SK-N-DZ (cell line): Measurements from ENCODE around the gene RSRC1. TPM values are rescaled to one million over a fixed set of nuclear protein-coding genes. Genes with fewer than 3 reads are reported as not detected.
"Not testable (repeated sequence)": the region's sequence is repeated elsewhere in the genome, so short reads cannot be mapped to it uniquely, and the experiment has no call there.

Source experiments
- DNase-seq: peaks from one replicate; pipeline ENCODE4 v3.0.0-alpha.2; 2015; ENCODE audit warnings: low spot score
- polyA plus RNA-seq, 2 experiments: library from polyadenylated mRNA; depleted of rRNA; stranded (reverse); fragments of >200 nt; gene quantifications; 2 replicates each; pipeline ENCODE4 v1.2.3, GENCODE V29; 2014

RSRC1 gene
- polyA plus RNA-seq (2014; cell fraction: cytosol; rRNA removed): 40.5 and 45.4 TPM in 2 replicates
- 13.8 and 26.2 TPM in 2 replicates for polyA plus RNA-seq (2014; cell fraction: nucleus; rRNA removed)

GRCh38 chr3:158109804-158110657, at the start of gene RSRC1:
Gene RSRC1, plus strand, starts transcription at chr3:158110089. Its CDS starts 12,016 bp downstream, at chr3:158122105.
- DNase-seq: peak; percentile 93

DNA sequence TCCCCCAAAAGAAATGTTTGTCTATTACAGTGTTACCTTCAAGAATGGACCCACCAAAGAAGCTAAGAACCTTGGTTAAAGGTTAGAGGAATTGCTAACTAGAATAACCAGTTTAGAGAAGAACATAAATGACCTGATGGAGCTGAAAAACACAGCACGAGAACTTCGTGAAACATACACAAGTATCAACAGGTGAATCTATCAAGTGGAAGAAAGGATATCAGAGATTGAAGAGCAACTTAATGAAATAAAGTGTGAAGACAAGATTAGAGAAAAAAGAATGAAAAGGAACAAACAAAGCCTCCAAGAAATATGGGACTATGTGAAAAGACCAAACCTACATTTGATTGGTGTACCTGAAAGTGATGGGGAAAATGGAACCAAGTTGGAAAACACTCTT, 44.3 kb upstream of the RSRC1 start:
- DNase-seq: not testable (repeated sequence)

DNA sequence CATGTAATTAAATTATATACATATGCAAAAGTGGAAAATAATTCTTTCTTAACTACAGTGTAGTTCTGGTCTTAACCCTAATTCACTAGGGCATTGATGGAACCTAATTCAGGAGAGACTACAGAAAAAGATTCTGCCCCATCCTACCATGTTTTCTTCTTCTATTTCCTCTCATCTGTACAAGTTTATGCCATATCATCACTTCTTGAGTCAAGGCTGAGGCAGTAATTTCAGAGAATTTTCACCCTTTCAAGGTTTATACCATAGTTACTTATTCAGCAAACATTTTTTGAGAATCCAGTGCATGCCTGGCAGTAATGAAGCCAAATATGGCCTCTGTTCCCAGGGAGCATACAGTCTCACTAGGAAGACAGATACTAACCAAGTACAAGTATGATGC, 37.1 kb upstream of the RSRC1 start:
- DNase-seq: no peak

DNA sequence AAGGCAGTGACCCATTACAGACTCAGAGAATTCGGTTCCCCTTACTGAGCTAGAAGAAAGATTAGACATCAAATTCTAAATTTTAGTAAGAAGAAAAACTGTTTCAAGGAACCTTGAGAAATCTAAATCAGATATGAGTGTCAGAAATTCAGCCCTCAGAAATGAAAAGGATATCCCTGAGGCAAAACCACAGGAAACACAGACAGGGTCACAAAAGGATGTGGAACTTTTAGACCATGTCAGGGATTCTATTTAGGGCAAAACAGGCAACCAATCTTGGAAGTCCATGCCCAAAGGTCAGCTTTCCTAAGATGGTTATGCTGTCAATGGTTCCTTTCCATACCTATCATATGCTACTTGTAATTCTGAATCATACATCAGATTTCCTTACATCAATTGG, 35.3 kb upstream of the RSRC1 start:
- no peak for DNase-seq

DNA sequence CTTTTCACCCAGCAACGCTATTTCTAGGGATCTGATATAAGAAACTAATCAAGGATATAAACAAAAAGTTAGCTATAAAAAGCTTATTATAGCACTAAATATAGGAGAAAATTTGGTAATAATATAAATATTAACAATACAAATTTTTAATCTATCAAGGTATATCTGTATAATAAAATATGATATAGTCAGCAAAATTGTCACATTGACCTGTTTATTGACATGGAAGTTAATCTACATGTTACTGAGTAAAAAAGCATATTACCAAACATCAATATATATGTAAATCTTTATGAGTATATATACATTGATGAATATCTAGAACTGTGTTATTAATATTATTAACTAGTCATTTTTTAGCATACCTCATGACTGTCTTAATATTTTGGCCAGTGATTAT, 30.3 kb upstream of the RSRC1 start:
- DNase-seq: no peak

GRCh38 chr3:158084651-158085050, 25.2 kb upstream of the RSRC1 start:
- DNase-seq: no peak

DNA sequence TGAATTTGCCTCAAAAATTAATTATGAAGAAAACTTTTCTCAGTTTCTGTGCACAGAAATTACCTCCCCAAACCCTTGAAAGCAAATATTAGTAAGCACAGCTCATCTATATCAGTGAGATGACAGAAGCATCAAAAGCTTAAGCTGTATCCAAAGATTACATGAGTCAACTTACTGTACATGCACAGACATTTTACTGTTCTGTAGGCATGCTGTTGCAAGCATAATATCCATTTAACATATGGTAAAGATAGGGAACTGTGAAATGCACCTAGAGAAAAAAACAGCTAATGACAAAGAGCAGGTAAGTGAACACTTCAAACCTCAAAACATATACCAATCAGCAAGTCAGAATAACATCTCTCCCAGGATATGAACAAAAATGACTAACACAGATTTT, 24.5 kb upstream of the RSRC1 start:
- DNase-seq: no peak

DNA sequence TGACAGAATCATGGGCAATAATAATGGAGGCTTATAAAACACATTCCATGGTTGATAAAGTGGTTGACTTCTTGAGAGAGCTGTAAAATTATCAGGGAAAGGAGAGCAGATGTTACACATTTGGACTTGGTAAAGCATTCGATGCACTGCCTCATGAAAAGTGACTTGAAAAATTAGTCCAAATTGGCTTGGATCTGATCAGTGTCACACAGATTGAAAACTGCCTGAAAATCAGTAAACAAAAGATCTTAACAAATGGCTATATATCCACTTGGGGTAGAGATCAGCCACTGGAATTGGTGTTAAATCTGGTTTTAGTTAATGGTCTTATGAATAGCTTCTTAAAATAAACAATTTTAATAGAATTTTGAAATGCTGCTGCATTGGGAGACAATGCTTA, 24.0 kb upstream of the RSRC1 start:
- no peak for DNase-seq

DNA sequence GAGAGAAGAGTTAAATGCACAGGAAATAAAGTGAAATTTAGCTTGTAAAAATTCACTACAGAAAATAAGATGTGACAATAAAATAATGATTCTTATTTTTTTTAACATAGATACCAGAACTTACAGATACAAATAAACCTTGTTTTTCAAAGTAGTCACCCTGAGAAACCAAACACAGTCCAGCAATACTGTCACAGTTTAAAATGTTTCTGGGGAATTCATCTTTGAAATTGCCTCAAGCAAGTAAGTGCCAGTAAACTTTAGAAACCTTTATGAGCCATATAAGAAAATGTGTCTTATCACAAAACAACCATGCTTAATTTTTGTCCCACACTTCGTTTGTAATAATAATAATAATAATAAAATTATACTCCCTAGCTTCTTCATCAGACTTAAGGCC, 23.5 kb upstream of the RSRC1 start:
- no peak for DNase-seq

DNA sequence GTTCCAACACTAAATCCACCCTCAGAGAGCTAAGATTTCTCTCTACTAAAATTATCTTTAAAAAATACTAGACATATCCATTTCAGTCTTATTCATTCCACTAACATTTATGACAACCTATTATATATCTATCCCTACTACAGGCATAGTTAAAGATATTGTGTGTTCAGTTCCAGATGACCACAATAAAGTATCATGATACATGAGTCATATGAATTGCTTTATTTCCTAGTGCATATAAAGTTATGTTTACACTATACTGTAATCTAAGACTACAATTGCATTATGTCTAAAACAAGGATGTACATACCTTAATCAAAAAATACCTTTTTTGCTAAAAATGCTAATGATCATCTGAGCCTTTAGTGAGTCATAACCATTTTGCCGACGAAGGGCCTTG, 23.1 kb upstream of the RSRC1 start:
- DNase-seq: no peak

DNA sequence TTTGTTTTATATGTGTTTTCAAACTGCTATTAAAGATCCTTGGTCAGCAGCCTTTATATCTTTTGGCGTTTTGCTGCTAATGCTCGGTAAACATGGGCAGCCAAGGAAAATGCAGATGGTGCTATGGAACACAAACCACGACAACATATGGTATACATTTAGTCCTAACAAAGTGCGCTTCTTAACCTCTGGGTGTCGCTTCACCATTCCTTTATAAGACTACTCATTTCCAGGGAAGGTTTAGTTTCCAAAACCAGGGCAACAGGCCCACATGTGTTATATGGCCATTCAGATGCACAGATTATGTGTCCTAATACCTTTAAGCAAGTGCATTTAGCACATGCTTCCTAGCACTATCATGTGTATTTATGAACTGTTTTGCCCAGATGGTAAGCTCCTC, 18.4 kb upstream of the RSRC1 start:
- DNase-seq: peak; percentile 29

DNA sequence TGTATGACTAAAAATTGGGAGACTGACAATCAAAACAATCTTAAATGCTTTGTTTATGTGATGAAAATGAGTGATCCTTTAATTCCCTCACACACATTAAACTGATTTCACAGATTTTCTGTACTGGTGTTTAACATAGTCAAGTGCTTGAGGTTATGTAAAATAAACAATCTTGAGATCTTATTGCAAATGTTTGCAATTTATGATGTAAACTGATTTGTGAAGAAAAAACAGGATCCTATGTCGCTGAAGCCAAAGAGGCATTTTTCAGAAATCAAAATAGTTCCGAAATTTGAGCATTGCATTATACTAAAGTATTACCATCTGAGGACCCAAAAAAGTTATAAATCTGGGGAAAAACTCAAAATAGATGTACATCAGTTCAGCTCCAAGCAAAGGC, 16.4 kb upstream of the RSRC1 start:
- no peak for DNase-seq

GRCh38 chr3:158094235-158095110, 15.4 kb upstream of the RSRC1 start:
- no peak for DNase-seq

GRCh38 chr3:158095111-158095813, 14.6 kb upstream of the RSRC1 start:
- DNase-seq: no peak

DNA sequence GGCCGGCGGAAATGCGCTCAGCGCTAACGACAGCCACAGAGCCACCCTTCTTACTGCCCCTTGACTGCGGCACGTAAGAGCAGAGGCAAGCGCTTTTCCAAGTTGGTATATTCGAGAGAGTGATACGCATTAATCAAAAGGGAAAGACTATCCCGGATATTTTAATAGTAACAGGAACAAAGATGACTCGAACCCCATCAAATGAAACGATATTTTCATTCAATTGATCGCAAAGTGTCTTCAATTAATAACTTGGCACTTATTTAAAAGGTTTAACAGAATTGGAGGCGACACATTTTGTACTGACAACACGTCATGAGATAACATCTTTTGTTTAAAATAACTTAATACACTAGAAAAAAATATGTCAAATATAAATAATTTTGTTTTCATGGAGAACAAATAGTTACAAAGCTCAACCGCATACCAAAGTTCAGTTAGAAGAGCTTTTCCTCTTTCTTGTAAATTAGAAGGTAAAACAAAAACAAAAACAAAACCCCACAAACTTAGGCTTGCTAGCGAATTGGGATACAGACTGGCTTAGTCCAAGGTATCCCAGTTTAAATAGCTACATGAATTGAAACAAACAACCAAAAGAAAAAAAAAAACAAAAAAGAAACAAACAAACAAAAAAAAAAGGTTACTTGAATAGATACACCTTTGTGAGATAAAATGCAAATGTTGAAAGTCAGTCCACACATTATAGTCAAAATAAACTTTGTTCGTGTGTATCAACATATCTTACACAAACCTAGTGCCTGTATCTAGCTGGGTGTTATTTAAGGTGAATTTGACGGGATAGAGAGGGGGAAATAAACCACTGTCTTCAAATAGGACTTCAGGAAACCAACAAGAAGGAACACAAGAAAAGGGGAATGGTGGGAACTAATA, 13.8 kb upstream of the RSRC1 start:
- no peak for DNase-seq

DNA sequence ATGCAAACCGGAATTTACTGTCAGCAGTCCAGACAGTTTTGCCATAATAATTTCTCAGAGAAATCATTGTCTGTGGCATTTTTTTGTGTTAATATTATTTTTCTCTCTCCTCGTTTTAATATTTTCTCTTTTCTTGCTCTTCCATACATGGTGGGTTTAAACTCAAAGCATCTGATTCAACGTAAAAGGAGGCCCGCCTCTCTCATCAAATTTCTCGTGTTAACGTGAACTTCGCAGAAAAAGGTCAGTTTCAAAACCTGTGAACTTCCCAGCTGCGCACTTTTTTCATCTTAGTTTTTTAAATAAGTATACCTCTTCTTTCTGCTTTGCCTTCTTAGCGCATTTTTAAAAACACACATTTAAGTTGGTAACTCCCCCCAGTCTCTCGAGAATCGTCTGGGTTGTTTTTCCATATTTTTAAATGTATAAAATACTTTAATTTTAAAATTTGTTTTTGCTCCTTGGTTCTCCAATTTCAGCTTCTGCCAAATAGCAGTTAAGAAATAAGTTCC, 12.8 kb upstream of the RSRC1 start:
- DNase-seq: no peak

DNA sequence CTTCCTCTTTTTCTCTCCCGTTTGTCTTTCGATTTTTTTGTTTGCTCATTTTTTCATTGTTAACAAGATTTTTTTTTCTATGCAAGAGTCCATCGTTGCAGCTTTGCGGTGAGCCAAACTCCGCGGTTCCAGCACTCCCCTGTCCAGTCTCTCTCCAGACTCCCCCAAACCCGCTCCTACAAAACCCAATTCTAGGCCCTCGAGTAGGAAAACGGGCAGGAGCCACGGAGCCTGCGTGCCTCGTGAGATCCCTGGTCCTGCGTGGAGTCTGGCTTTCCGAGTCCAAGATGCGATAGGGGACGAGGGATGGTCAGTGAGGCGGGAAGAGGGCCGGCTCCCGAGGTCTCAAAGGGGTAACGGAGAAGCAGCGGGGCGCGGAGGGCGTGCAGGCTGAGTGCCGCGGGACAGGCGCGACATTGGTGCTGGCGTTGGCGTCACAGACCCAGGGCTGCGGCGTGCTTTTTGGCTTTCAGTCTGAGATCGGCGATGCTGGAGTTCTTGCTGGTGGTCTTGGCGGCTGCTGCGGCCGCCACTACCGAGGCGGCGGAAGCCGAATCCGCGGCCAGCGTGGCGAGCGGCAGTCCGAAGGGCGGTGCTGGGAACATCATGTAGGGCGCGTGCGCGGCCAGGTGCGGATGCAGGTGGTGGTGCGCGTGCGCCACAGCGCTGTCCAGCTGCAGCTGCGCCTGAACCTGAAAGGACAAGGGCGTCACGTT, 12.1 kb upstream of the RSRC1 start:
- peak; percentile 88 for DNase-seq

DNA sequence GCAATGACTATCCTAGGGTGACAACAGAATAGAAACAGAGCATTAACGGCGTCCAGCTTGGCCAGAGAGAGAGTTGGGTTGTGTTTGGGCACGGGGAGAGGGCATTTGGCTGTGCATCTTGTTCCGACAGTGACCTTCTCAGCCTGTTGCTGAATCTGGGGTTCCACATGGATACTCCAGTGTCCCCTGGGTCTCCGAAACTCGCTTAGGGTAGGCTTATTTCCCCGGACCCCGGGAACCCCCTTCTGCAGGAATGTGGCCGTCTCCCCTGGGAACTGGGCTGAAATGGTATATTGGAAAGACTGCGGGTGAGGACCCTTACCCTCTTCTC, 11.6 kb upstream of the RSRC1 start:
- no peak for DNase-seq

- DNase-seq: no peak
Measured at GRCh38 chr3:158098834-158099424, 11.0 kb upstream of the RSRC1 start.

DNA sequence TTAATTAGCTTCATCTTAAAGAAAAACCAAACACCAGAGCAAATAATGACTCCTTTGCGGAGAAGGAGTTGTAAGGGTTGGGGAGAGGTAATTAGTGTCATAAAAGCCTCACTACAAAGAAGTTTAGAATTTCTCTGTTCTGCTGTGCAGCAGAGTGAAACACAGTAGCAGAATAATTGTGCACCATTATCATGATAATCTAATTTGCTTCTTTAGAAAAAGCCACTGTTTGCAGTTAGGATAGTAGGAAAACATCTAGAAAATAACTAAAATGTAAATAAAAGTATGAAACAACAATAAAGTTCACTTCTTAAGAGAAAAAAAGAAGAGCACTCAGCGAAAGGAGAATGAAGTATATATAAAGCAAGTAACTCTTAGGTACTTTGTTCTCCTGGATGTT, 9.2 kb upstream of the RSRC1 start:
- no peak for DNase-seq
